Esophagus muscularis mucosa (tissue), 3 donors: Measurements from ENCODE around the gene MCTP2.

Source experiments
- POLR2A ChIP-seq: fragments of 450-650 bp; IDR thresholded peaks from one replicate; pipeline ENCODE4 v1.6.1; 2017; ENCODE audit warnings: antibody characterized with exemption, moderate library complexity, mild to moderate bottlenecking, low read depth
- POLR2AphosphoS5 ChIP-seq, 2 donors: sonication (generic); formaldehyde crosslinking; IDR thresholded peaks; one replicate each; pipeline ENCODE4 v1.6.1; 2017; ENCODE audit warnings: antibody characterized with exemption in 2 of 2
- TF ChIP-seq, protein P1 (sequence below), 3 experiments: fragments of 200-600 bp in 2 of 3; fragments of 450-650 bp in 1 of 3; sonication (generic) in 2 of 3; IDR thresholded peaks; one replicate each; pipeline ENCODE4 v1.5.1; 2017 to 2019; ENCODE audit warnings: antibody characterized with exemption in 3 of 3, mild to moderate bottlenecking in 2 of 3, moderate library complexity in 1 of 3

DNA sequence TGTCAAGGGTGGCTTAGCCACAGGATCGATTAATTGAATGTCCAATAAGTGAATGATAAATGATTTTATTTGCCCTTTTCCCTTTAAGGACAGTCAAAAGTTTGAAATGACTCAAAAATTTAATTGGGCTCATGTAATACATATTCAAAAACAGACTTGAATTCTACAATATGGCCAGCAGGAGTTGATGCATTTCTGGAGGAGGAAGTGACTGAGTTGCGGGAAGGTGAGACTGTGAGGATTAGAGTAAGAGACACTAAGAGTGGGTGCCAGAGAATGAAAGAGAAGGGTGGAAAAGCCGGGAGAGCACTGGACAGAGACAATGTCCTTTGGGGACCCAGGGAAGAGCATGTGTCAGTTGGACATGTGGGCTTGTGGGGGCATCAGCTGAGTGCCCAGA lies 83.3 kb downstream of the MCTP2 start:
- TF ChIP-seq, protein P1, sequence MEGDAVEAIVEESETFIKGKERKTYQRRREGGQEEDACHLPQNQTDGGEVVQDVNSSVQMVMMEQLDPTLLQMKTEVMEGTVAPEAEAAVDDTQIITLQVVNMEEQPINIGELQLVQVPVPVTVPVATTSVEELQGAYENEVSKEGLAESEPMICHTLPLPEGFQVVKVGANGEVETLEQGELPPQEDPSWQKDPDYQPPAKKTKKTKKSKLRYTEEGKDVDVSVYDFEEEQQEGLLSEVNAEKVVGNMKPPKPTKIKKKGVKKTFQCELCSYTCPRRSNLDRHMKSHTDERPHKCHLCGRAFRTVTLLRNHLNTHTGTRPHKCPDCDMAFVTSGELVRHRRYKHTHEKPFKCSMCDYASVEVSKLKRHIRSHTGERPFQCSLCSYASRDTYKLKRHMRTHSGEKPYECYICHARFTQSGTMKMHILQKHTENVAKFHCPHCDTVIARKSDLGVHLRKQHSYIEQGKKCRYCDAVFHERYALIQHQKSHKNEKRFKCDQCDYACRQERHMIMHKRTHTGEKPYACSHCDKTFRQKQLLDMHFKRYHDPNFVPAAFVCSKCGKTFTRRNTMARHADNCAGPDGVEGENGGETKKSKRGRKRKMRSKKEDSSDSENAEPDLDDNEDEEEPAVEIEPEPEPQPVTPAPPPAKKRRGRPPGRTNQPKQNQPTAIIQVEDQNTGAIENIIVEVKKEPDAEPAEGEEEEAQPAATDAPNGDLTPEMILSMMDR (IDR thresholded peaks at IDR 0.05), result no peak
- no peak for TF ChIP-seq POLR2A
- no peak for TF ChIP-seq POLR2AphosphoS5 (IDR thresholded peaks at IDR 0.05)
